Thyroid gland (tissue), 4 donors: ENCODE measurements around the gene CHP1.

ENCODE experiments used
- CTCF ChIP-seq, 6 experiments: fragments of 200-600 bp in 3 of 6; fragments of 450-650 bp in 3 of 6; sonication (generic) in 3 of 6; IDR thresholded peaks; one replicate each; pipeline ENCODE4 v1.5.1; 2016 to 2019; ENCODE audit warnings: antibody characterized with exemption in 6 of 6, mild to moderate bottlenecking in 2 of 6, inconsistent platforms in 1 of 6, moderate library complexity in 1 of 6
- POLR2A ChIP-seq, 2 donors: fragments of 450-650 bp; IDR thresholded peaks; one replicate each; pipeline ENCODE4 v1.6.1; 2017; ENCODE audit warnings: antibody characterized with exemption in 2 of 2, mild to moderate bottlenecking in 2 of 2, moderate library complexity in 1 of 2

- TF ChIP-seq CTCF (IDR thresholded peaks at IDR 0.05) = no peak
- TF ChIP-seq POLR2A (IDR thresholded peaks at IDR 0.05) = no peak
Observed at GRCh38 chr15:41183581-41183980, 47.5 kb upstream of the CHP1 start.
